ENCODE data around the gene ARHGAP9.
A peak's percentile ranks its signal among the peaks of the same experiment; 100 is the strongest.

Gene ARHGAP9

GRCh38 chr12:57430931-57431566 lies 48.6 kb downstream of the ARHGAP9 start, which contains the start of gene R3HDM2:
Gene R3HDM2, minus strand, starts transcription at chr12:57431043. Its CDS starts 120,615 bp downstream, at chr12:57310428.
- peaks cover 33% of the 10 kb centered on the region for H3K79me2 ChIP-seq (ENCODE audit: insufficient read depth, low read length)
- H3K4me1 ChIP-seq (ENCODE audit: insufficient read depth, low read length, poor library complexity, severe bottlenecking), result peaks cover 39% of the 10 kb centered on the region
- H3K36me3 ChIP-seq (ENCODE audit: insufficient read depth, low read length), result no peaks in the 10 kb centered on the region
- peaks cover 5% of the 10 kb centered on the region for H4K20me1 ChIP-seq (ENCODE audit: insufficient read depth, low read length, poor library complexity, severe bottlenecking)
- no peak for TF ChIP-seq CTCF (conservative IDR thresholded peaks at IDR 0.05; ENCODE audit: low read length)
- TF ChIP-seq EZH2phosphoT487 (IDR thresholded peaks at IDR 0.05; ENCODE audit: borderline replicate concordance), result no peak
- peak within 1 kb of the TSS; percentile 95 for H3K9ac ChIP-seq (ENCODE audit: low read depth, low read length, poor library complexity, severe bottlenecking)
- H3F3A ChIP-seq (ENCODE audit: low read depth), result peaks cover 2% of the 10 kb centered on the region; the same call in 1 of the 2 replicates
- no peaks in the 10 kb centered on the region for H3K9me2 ChIP-seq (replicated peaks; ENCODE audit: low read depth, low read length)
- peak within 1 kb of the TSS; percentile 84 for H3K4me3 ChIP-seq (ENCODE audit: low read length, poor library complexity, severe bottlenecking)
- H3K27me3 ChIP-seq (ENCODE audit: insufficient read depth, low read length, poor library complexity, severe bottlenecking), result no peaks in the 10 kb centered on the region
- H2AFZ ChIP-seq (ENCODE audit: low read length), result peak within 1 kb of the TSS; percentile 78
- peak within 1 kb of the TSS; percentile 98 for H3K4me2 ChIP-seq (ENCODE audit: low read depth, low read length, poor library complexity, severe bottlenecking)
- H3K9me3 ChIP-seq (ENCODE audit: insufficient read depth, low read depth, low read length), result no peaks in the 10 kb centered on the region

- peaks cover 5% of the 10 kb centered on the region for H4K20me1 ChIP-seq (ENCODE audit: insufficient read depth, low read length, poor library complexity, severe bottlenecking)
- H3K9ac ChIP-seq (ENCODE audit: low read depth, low read length, poor library complexity, severe bottlenecking), result peak overlapping the region; percentile 95
- peaks cover 33% of the 10 kb centered on the region for H3K79me2 ChIP-seq (ENCODE audit: insufficient read depth, low read length)
- peak overlapping the region; percentile 84 for H3K4me3 ChIP-seq (ENCODE audit: low read length, poor library complexity, severe bottlenecking)
- H3K4me2 ChIP-seq (ENCODE audit: low read depth, low read length, poor library complexity, severe bottlenecking), result peak overlapping the region; percentile 96
- H3F3A ChIP-seq (ENCODE audit: low read depth), result peaks cover 2% of the 10 kb centered on the region; the same call in 1 of the 2 replicates
- no peaks in the 10 kb centered on the region for H3K9me2 ChIP-seq (replicated peaks; ENCODE audit: low read depth, low read length)
- no peak for TF ChIP-seq EZH2phosphoT487 (IDR thresholded peaks at IDR 0.05; ENCODE audit: borderline replicate concordance)
- TF ChIP-seq CTCF (conservative IDR thresholded peaks at IDR 0.05; ENCODE audit: low read length), result no peak
- no peaks in the 10 kb centered on the region for H3K36me3 ChIP-seq (ENCODE audit: insufficient read depth, low read length)
- peak overlapping the region; percentile 62; the same call in 1 of the 2 replicates for H2AFZ ChIP-seq (ENCODE audit: low read length)
- H3K9me3 ChIP-seq (ENCODE audit: insufficient read depth, low read depth, low read length), result no peaks in the 10 kb centered on the region
- H3K27me3 ChIP-seq (ENCODE audit: insufficient read depth, low read length, poor library complexity, severe bottlenecking), result no peaks in the 10 kb centered on the region
- H3K4me1 ChIP-seq (ENCODE audit: insufficient read depth, low read length, poor library complexity, severe bottlenecking), result peaks cover 34% of the 10 kb centered on the region
These were observed 49.3 kb downstream of the ARHGAP9 start for GRCh38 chr12:57430112-57430930.

DNA sequence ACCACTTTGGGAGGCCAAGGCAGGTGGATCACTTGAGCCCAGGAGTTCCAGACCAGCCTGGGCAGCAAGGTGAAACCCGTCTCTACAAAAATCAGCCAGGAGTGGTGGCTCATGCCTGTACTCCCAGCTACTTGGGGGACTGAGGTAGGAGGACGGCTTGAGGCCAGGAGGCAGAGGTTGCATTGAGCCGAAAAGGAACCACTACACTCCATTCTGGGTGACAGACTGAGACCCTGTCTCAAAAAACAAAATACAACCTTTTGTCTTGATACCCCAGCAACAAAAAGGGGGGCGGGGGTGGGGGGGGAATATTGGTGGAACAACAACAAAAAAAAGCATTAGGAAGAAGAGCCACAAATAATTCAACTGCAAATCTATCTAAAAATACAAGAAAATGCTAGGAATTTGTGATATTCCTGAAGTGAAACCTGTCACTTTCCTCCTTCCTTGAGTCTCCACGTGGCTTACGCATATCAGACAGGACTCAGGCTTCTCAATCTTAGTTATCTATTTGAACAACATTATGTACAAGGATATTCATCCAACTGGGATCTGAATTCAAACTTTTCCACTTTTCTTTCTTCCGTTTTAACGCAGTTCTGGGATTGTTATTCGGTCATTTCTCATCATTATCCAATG lies 50.1 kb downstream of the ARHGAP9 start:
- Histone ChIP-seq H3F3A (ENCODE audit: low read depth) (peaks cover 2% of the 10 kb centered on the region; the same call in 1 of the 2 replicates), H4K20me1 (ENCODE audit: insufficient read depth, low read length, poor library complexity, severe bottlenecking) (peaks cover 5% of the 10 kb centered on the region), H3K4me1 (ENCODE audit: insufficient read depth, low read length, poor library complexity, severe bottlenecking) (peaks cover 27% of the 10 kb centered on the region), H3K4me2 (ENCODE audit: low read depth, low read length, poor library complexity, severe bottlenecking) (peak overlapping the region; percentile 96), H3K9me2 (replicated peaks; ENCODE audit: low read depth, low read length) (no peaks in the 10 kb centered on the region), H3K4me3 (ENCODE audit: low read length, poor library complexity, severe bottlenecking) (peak overlapping the region; percentile 84), H3K9ac (ENCODE audit: low read depth, low read length, poor library complexity, severe bottlenecking) (peak overlapping the region; percentile 95), H3K79me2 (ENCODE audit: insufficient read depth, low read length) (peaks cover 33% of the 10 kb centered on the region), H3K9me3 (ENCODE audit: insufficient read depth, low read depth, low read length) (no peaks in the 10 kb centered on the region), H3K36me3 (ENCODE audit: insufficient read depth, low read length) (no peaks in the 10 kb centered on the region), H2AFZ (ENCODE audit: low read length) (peak overlapping the region; percentile 62; the same call in 1 of the 2 replicates), H3K27me3 (ENCODE audit: insufficient read depth, low read length, poor library complexity, severe bottlenecking) (no peaks in the 10 kb centered on the region)
- TF ChIP-seq CTCF (conservative IDR thresholded peaks at IDR 0.05; ENCODE audit: low read length) (no peak), EZH2phosphoT487 (IDR thresholded peaks at IDR 0.05; ENCODE audit: borderline replicate concordance) (no peak)

Measured in Loucy (cell line).